HepG2 (cell line): ENCODE results near the gene HSD3B7. TPM values are rescaled to one million over a fixed set of nuclear protein-coding genes. Genes with fewer than 3 reads are reported as not detected.

Experiments used
- CEBPG ChIP-seq: IDR thresholded peaks from 2 replicates; pipeline ENCODE4 v1.6.1; 2016
- CENPT ChIP-seq: sonication (generic); formaldehyde crosslinking; IDR thresholded peaks from 2 replicates; pipeline ENCODE4 v1.8.0; 2022; ENCODE audit warnings: low read depth, mild to moderate bottlenecking, moderate library complexity, missing genetic modification reagents
- HMG20A ChIP-seq: IDR thresholded peaks from 2 replicates; pipeline ENCODE4 v1.6.1; 2016; ENCODE audit warnings: borderline replicate concordance
- HOXA7 ChIP-seq: sonication (generic); formaldehyde crosslinking; IDR thresholded peaks from 2 replicates; pipeline ENCODE4 v1.8.1; 2022; ENCODE audit warnings: mild to moderate bottlenecking, missing genetic modification reagents, moderate library complexity
- POLR2AphosphoS2 ChIP-seq: IDR thresholded peaks from 2 replicates; pipeline ENCODE4 v1.6.1; 2011; ENCODE audit warnings: low read depth, low read length, improper control_type of control experiment
- PPARG ChIP-seq: conservative IDR thresholded peaks from 2 replicates; pipeline ENCODE4 v1.6.1; 2016; ENCODE audit warnings: missing biosample characterization, missing genetic modification reagents
- REXO4 ChIP-seq: sonication (generic); formaldehyde crosslinking; IDR thresholded peaks from 2 replicates; pipeline ENCODE4 v1.8.0; 2022; ENCODE audit warnings: missing genetic modification reagents, mild to moderate bottlenecking, borderline replicate concordance
- SCMH1 ChIP-seq: sonication (generic); formaldehyde crosslinking; IDR thresholded peaks from 2 replicates; pipeline ENCODE4 v1.9.0; 2021; ENCODE audit warnings: missing genetic modification reagents, mild to moderate bottlenecking, borderline replicate concordance
- TCF7L2 ChIP-seq: IDR thresholded peaks from 2 replicates; pipeline ENCODE4 v1.6.1; 2011; ENCODE audit warnings: mild to moderate bottlenecking, low read depth, low read length, moderate library complexity
- TGIF2 ChIP-seq: IDR thresholded peaks from 2 replicates; pipeline ENCODE4 v1.6.1; 2016; ENCODE audit warnings: control low read depth, missing compliant biosample characterization
- ZBTB42 ChIP-seq: sonication (generic); formaldehyde crosslinking; IDR thresholded peaks from 2 replicates; pipeline ENCODE4 v1.5.0; 2020; ENCODE audit warnings: mild to moderate bottlenecking, missing genetic modification reagents
- ZEB1 ChIP-seq: IDR thresholded peaks from 2 replicates; pipeline ENCODE4 v1.6.1; 2012; ENCODE audit warnings: mild to moderate bottlenecking, low read depth, inconsistent platforms; ENCODE audit not compliant: insufficient replicate concordance
- ZFP62 ChIP-seq: sonication (generic); formaldehyde crosslinking; IDR thresholded peaks from 2 replicates; pipeline ENCODE4 v1.4.0; 2020; ENCODE audit warnings: missing genetic modification reagents
- ZKSCAN5 ChIP-seq: sonication (generic); formaldehyde crosslinking; IDR thresholded peaks from 2 replicates; pipeline ENCODE4 v1.5.1; 2020; ENCODE audit warnings: mild to moderate bottlenecking, missing genetic modification reagents
- ZNF17 ChIP-seq: sonication (generic); formaldehyde crosslinking; IDR thresholded peaks from 2 replicates; pipeline ENCODE4 v1.5.0; 2020; ENCODE audit warnings: mild to moderate bottlenecking, missing genetic modification reagents
- ZNF549 ChIP-seq: sonication (generic); formaldehyde crosslinking; IDR thresholded peaks from 2 replicates; pipeline ENCODE4 v1.5.0; 2020; ENCODE audit warnings: missing genetic modification reagents
- ZNF562 ChIP-seq: sonication (generic); formaldehyde crosslinking; IDR thresholded peaks from 2 replicates; pipeline ENCODE4 v1.8.0; 2022; ENCODE audit warnings: missing genetic modification reagents, borderline replicate concordance
- ZNF563 ChIP-seq: sonication (generic); formaldehyde crosslinking; IDR thresholded peaks from 2 replicates; pipeline ENCODE4 v1.8.0; 2022; ENCODE audit warnings: mild to moderate bottlenecking, moderate library complexity, missing genetic modification reagents
- ZNF577 ChIP-seq: sonication (generic); formaldehyde crosslinking; IDR thresholded peaks from 2 replicates; pipeline ENCODE4 v1.4.0; 2020; ENCODE audit warnings: mild to moderate bottlenecking, low read depth, missing genetic modification reagents, borderline replicate concordance
- ZNF713 ChIP-seq: sonication (generic); formaldehyde crosslinking; IDR thresholded peaks from 2 replicates; pipeline ENCODE4 v1.4.0; 2020; ENCODE audit warnings: mild to moderate bottlenecking, missing genetic modification reagents
- ZNF75D ChIP-seq: sonication (generic); formaldehyde crosslinking; IDR thresholded peaks from 2 replicates; pipeline ENCODE4 v1.8.1; 2023; ENCODE audit warnings: missing genetic modification reagents, mild to moderate bottlenecking, borderline replicate concordance
- ZNF879 ChIP-seq: sonication (generic); formaldehyde crosslinking; IDR thresholded peaks from 2 replicates; pipeline ENCODE4 v1.8.1; 2023; ENCODE audit warnings: missing genetic modification reagents
- polyA plus RNA-seq, 8 experiments: library from polyadenylated mRNA; depleted of rRNA in 3 of 8; stranded (reverse) in 7 of 8; unstranded in 1 of 8; fragments of >200 nt; fragmentation: Illumina TruSeq in 4 of 8; extraction: Trizol in 4 of 8; gene quantifications; 2 replicates each; pipeline versions ENCODE4 v1.2.1 to v1.2.3, GENCODE V29; 2011 to 2016; ENCODE audit warnings: low read depth in 4 of 8, missing spikeins in 1 of 8, mixed read lengths in 1 of 8; ENCODE audit not compliant: insufficient read depth in 1 of 8
- total RNA-seq, 5 experiments: library from RNA; depleted of rRNA; stranded (reverse); fragments of >200 nt; fragmentation: Illumina TruSeq; extraction: Trizol; gene quantifications; 2 replicates each; pipeline ENCODE4 v1.2.3, GENCODE V29; 2016; ENCODE audit warnings: low read depth in 1 of 5
- TF ChIP-seq, protein P1 (sequence below): sonication (generic); formaldehyde crosslinking; IDR thresholded peaks from 2 replicates; pipeline ENCODE4 v1.4.0; 2020; ENCODE audit warnings: missing genetic modification reagents, mild to moderate bottlenecking, borderline replicate concordance
- TF ChIP-seq, protein P2 (sequence below): sonication (generic); formaldehyde crosslinking; IDR thresholded peaks from 2 replicates; pipeline ENCODE4 v1.8.0; 2022; ENCODE audit warnings: mild to moderate bottlenecking, missing genetic modification reagents
- TF ChIP-seq, protein P3 (sequence below): sonication (generic); formaldehyde crosslinking; conservative IDR thresholded peaks from 2 replicates; pipeline ENCODE4 v1.8.0; 2022; ENCODE audit warnings: missing genetic modification reagents
- TF ChIP-seq, protein P4 (sequence below): sonication (generic); formaldehyde crosslinking; IDR thresholded peaks from 2 replicates; pipeline ENCODE4 v1.8.1; 2023; ENCODE audit warnings: mild to moderate bottlenecking, missing genetic modification reagents, borderline replicate concordance

The HSD3B7 gene
- total and polyA plus RNA-seq, 2 of the 13 experiments (the other 11 are each of a cell fraction or from before 2014, with no cell fraction given): 32.9 to 69.7 TPM

DNA sequence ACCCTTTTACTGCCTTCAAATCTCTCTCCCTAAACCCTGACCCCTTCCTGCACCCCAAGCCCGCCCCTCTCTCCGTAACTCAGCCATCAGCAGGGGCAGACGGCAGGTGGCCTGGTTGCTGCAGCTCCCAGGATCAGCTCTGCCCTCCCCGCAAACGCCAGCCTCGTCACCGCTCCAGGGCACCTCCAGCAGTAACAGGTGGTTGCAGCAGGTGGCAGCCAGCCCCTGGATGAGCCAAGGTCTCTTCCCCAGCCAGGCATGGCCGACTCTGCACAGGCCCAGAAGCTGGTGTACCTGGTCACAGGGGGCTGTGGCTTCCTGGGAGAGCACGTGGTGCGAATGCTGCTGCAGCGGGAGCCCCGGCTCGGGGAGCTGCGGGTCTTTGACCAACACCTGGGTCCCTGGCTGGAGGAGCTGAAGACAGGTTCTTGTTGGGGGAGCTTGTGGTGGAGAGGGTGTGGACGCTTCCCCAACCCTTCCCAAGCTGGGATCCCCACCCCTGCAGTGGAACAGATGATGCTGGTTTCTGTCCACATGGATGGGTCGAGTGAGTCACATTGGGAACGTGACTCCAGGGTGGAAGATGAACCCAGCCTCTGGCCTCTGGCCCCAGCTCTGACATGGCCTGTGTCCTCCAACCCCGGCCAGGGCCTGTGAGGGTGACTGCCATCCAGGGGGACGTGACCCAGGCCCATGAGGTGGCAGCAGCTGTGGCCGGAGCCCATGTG is 558 bp downstream of the HSD3B7 start (continued):
- TF ChIP-seq, protein P1, sequence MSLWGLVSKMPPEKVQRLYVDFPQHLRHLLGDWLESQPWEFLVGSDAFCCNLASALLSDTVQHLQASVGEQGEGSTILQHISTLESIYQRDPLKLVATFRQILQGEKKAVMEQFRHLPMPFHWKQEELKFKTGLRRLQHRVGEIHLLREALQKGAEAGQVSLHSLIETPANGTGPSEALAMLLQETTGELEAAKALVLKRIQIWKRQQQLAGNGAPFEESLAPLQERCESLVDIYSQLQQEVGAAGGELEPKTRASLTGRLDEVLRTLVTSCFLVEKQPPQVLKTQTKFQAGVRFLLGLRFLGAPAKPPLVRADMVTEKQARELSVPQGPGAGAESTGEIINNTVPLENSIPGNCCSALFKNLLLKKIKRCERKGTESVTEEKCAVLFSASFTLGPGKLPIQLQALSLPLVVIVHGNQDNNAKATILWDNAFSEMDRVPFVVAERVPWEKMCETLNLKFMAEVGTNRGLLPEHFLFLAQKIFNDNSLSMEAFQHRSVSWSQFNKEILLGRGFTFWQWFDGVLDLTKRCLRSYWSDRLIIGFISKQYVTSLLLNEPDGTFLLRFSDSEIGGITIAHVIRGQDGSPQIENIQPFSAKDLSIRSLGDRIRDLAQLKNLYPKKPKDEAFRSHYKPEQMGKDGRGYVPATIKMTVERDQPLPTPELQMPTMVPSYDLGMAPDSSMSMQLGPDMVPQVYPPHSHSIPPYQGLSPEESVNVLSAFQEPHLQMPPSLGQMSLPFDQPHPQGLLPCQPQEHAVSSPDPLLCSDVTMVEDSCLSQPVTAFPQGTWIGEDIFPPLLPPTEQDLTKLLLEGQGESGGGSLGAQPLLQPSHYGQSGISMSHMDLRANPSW (CRISPR knock-in tag): peak; percentile 14; the same call in 1 of the 2 replicates
- TF ChIP-seq TCF7L2: no peak
- no peak for TF ChIP-seq HOXA7 (CRISPR knock-in tag)
- TF ChIP-seq ZKSCAN5 (CRISPR knock-in tag): no peak
- no peak for TF ChIP-seq CENPT
- TF ChIP-seq HMG20A (CRISPR knock-in tag): no peak
- no peak; the same call in 1 of the 2 replicates for TF ChIP-seq ZBTB42 (CRISPR knock-in tag)
- 0 out of 2 replicates have a peak, but pooled peaks have one; percentile 26 for TF ChIP-seq CEBPG
- TF ChIP-seq, protein P2, sequence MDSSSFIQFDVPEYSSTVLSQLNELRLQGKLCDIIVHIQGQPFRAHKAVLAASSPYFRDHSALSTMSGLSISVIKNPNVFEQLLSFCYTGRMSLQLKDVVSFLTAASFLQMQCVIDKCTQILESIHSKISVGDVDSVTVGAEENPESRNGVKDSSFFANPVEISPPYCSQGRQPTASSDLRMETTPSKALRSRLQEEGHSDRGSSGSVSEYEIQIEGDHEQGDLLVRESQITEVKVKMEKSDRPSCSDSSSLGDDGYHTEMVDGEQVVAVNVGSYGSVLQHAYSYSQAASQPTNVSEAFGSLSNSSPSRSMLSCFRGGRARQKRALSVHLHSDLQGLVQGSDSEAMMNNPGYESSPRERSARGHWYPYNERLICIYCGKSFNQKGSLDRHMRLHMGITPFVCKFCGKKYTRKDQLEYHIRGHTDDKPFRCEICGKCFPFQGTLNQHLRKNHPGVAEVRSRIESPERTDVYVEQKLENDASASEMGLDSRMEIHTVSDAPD: no peak
- TF ChIP-seq ZNF879: peak; percentile 20; the same call in 1 of the 2 replicates
- TF ChIP-seq, protein P3, sequence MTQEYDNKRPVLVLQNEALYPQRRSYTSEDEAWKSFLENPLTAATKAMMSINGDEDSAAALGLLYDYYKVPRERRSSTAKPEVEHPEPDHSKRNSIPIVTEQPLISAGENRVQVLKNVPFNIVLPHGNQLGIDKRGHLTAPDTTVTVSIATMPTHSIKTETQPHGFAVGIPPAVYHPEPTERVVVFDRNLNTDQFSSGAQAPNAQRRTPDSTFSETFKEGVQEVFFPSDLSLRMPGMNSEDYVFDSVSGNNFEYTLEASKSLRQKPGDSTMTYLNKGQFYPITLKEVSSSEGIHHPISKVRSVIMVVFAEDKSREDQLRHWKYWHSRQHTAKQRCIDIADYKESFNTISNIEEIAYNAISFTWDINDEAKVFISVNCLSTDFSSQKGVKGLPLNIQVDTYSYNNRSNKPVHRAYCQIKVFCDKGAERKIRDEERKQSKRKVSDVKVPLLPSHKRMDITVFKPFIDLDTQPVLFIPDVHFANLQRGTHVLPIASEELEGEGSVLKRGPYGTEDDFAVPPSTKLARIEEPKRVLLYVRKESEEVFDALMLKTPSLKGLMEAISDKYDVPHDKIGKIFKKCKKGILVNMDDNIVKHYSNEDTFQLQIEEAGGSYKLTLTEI (CRISPR knock-in tag): no peak
- TF ChIP-seq ZNF549: no peak
- TF ChIP-seq ZNF713: no peak
- 0 out of 2 replicates have a peak, but pooled peaks have one; percentile 51 for TF ChIP-seq REXO4 (CRISPR knock-in tag)
- TF ChIP-seq SCMH1 (CRISPR knock-in tag): no peak
- TF ChIP-seq ZFP62: no peak
- TF ChIP-seq ZNF17: no peak
- TF ChIP-seq ZNF75D (CRISPR knock-in tag): no peak
- TF ChIP-seq PPARG (CRISPR knock-in tag): no peak; the same call in 1 of the 2 replicates
- TF ChIP-seq ZEB1: no peak
- TF ChIP-seq ZNF563 (CRISPR knock-in tag): peak; percentile 24; the same call in 1 of the 2 replicates
- TF ChIP-seq TGIF2: no peak
- TF ChIP-seq, protein P4, sequence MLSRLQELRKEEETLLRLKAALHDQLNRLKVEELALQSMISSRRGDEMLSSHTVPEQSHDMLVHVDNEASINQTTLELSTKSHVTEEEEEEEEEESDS (CRISPR knock-in tag): no peak
- no peak; the same call in 1 of the 2 replicates for TF ChIP-seq ZNF562 (CRISPR knock-in tag)
- TF ChIP-seq ZNF577 (CRISPR knock-in tag): no peak
- TF ChIP-seq POLR2AphosphoS2: no peak
